Gastrocnemius medialis (tissue), 4 donors: ENCODE measurements around the gene CSPG5.

Experiments used
- CTCF ChIP-seq, 5 experiments: fragments of 450-650 bp in 3 of 5; fragments of 200-600 bp in 2 of 5; sonication (generic) in 2 of 5; IDR thresholded peaks in 4 of 5; conservative IDR thresholded peaks in 1 of 5; 1 replicate in 4 of 5; 2 replicates in 1 of 5; pipeline ENCODE4 v1.5.1; 2016 to 2019; ENCODE audit warnings: antibody characterized with exemption in 5 of 5, mild to moderate bottlenecking in 3 of 5, moderate library complexity in 3 of 5
- POLR2A ChIP-seq, 2 donors: fragments of 450-650 bp; IDR thresholded peaks; one replicate each; pipeline ENCODE4 v1.6.1; 2017; ENCODE audit warnings: antibody characterized with exemption in 2 of 2, mild to moderate bottlenecking in 2 of 2, moderate library complexity in 2 of 2

DNA sequence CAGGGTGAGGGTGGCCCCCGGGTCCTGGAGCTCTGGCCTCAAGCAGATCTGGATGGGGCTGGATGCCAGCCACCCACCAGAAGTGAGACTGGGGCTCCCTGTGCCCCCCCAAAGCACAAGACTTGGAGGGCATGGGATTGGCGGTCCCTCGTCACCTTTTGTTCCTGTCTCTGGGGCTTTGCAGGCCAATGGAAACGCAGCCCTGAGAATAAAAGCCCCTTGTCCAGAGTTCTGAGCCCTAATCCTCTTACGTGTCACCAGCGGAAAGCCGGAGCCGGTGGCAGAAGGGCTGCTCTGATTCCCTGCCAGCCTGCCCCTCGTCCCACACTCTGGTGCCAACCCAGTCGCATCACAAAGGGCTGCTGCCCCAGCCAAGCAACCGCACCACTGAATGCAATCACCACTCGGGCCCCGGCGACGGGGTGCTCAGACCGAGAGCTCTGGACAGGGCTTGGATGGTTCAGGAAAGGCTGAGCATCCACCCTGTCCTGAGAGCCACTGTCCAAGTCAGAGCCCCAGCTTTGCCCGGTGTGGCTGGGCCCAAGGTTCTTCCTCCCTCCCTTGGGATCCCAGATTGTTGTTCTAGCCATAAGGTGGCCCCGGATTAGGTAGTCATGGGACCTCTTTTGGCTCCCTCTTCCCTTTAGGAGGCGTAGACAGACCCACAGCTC, 42.3 kb downstream of the CSPG5 start:
- no peak for TF ChIP-seq CTCF (IDR thresholded peaks at IDR 0.05 in 4 of 5, conservative IDR thresholded peaks at IDR 0.05 in 1 of 5)
- no peak for TF ChIP-seq POLR2A (IDR thresholded peaks at IDR 0.05)
